GM21737 (cell line): ENCODE results near the gene ELK4.
A peak's percentile ranks its signal among the peaks of the same experiment; 100 is the strongest.

Experiments used
- ATAC-seq: cut with Tn5 transposase; IDR thresholded peaks from one replicate; pipeline ENCODE4 v1.9.1; 2021; ENCODE audit warnings: mild to moderate bottlenecking, moderate library complexity; ENCODE audit not compliant: unreplicated experiment

Gene ELK4

DNA sequence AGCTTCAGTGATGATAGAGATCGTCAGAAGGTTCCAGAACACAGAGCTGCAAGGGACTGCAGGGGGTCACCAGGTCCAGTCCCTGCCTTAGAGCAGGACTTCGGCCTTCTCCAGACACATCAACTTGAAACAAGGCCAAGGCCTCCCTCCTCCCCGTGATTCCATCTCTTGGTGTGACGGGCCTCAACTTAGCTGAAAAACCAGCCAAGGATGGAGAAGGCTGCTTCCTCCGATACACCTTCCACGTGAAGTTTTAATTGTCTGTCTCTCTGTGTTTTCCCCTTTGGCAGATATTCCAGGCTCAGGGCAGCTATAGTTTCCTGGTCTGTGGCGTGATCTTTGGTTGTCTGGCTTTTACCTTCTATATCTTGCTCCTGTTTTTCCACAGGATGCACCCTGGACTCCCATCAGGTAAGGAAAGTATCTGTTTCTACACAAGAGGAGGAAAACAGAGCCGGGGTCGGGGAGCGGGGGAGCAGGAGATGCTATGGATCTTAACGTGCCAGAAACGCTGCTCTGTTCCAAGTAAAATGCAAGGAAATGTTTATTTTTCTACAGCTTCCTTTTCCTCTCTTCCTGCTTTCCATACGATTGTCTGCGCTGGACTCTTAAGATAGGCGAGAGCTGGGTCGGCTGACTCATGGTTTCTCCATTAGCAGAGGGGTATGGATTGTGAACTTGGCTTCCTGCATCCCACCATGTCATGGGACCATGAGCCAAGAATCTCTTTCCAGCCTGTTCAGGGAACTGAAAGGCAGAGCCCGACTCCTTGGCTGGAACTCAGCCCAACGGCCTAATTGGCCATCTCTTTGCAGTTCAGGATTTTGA lies 32.8 kb downstream of the ELK4 start:
- ATAC-seq = no peak

DNA sequence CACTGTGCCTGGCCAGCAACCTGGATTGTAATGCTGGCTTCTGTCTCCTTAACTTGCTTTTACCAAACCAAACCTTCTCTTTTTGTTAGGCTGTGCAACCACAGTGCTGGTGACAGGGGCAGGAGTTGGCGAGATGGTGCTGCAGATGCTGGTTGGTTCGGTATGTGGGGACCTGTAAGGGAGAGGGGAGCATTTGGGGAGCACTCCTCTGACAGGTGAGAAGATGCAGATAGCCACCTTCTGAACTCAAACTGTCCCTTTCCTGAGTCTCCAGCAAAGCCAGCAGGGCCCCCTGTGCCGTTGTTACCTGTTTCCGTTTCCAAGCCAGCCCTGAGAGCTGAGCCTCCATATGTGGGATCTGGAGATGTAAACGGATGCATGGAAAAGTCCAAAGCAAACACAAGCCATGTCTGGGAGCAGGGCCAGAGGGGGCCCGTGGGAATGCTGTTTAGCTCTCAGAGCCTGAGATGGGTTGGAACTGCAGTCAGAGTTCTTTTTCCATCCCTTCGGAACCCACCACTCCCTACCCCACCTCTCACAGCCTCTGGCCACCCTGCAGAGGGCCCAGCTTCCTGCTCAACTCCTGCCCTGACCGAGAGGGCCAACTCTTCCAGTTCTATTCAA lies 34.0 kb downstream of the ELK4 start:
- ATAC-seq = no peak

DNA sequence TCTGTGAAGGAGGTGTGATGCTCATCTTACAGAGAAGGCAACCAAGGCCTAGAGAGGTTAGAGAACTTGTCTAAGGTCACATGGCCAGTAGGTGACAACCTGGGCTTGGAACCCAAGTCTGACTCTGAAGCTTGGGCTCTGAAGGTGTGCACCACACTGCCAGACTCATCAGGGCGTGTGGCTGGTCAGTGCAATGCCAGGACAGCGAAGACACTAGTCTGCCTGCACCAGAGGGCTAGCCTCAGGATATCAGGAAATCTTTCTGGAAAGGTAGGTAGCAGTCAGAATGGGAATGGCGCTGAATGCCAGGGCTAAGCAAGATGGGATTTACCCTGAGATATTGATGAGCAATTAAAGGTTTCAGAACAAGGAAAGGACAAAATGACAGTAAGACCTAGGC lies 34.9 kb downstream of the ELK4 start:
- no peak for ATAC-seq

DNA sequence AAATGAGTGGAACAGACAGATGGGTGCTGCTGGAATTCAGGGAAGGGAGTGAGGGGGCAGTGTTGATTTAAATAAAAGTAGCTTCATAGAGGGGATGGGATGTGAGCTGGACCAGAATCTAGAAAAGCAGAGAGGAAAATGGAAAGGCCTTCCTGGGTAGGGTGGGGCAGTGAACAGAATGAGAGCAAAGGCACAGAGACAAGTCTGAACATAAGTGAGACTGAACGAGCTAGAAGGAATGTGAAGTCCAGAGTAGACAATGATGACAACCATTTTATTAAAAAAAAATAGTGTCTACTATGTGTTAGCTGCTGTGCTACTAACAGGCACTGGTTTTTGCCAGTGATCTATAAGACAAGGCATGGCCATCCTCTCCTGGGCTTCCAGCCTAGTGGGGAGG lies 36.0 kb downstream of the ELK4 start:
- no peak for ATAC-seq

DNA sequence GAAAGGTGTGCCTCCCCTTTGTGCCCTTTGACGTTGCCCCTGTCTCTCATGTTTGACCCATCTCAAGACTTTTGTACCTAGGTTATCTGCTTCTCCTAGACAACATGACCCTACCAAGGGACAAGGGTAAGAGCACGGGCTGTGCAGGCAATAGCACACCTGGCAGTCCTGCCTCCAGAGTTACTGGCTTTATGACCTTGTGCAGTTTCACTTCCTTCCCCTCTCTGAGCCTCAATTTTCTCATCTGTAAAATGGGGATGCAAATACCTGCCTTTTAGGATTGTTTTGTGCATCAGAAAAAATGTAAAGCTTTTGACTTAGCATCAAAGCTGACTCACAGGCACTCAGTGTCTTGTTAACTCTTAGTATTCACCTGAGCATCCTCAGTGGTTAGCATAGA lies 36.4 kb downstream of the ELK4 start:
- no peak for ATAC-seq

DNA sequence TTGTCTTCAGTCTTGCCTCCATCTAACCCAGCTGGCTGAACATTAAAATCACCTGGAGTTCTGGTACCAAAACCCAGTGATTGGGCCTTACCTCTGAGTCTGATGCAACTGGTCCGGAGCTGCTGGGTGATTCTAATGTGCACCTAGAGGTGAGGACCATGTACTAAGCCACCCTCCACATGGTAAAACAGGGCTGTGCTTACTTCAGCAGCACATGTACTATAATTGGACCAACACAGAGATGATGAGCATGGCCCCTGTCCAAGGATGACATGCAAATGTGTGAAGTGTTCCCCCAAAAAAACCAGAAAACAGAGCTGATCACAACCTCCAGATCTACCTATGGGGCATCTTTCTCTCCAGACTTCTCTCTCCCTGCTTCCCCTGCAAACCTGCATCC lies 37.0 kb downstream of the ELK4 start:
- no peak for ATAC-seq

DNA sequence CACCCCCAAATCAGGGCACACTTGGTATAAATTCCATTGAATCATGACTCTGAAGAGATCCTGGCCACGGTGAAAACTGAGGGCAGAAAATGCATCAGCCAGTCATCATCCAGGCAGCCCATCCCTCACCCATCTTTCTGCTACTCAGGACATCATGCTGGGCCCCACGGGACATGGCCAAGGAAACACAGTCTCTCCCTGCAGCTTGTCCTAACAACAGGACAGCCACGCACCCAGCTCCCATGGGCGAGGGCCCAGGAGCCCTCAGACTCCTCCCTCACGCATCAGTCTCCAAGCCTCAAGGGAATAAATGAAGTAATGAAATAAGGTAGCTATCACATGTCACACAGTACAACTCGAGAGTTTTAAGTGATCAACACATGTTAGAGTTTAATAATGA lies 37.8 kb downstream of the ELK4 start:
- ATAC-seq = no peak

DNA sequence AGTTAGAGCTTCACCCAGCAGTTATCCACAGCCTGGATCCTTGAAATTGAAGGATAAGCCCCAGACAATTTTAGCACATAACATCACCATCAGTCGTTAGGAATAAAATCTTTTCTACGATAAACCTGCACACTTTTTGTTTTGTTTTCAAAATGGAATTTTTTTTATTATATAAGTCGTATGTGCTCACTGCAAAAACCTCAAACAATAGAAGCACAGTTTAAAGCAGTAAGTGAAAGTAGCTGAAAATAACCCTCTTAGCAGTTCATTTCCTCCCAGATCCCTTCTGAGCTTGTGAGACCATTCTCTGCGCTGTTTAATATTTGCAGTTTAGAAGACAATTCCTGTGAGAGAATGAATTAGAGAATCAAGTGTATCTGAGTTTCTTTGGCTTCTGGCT lies 38.3 kb downstream of the ELK4 start:
- peak; percentile 42 for ATAC-seq

DNA sequence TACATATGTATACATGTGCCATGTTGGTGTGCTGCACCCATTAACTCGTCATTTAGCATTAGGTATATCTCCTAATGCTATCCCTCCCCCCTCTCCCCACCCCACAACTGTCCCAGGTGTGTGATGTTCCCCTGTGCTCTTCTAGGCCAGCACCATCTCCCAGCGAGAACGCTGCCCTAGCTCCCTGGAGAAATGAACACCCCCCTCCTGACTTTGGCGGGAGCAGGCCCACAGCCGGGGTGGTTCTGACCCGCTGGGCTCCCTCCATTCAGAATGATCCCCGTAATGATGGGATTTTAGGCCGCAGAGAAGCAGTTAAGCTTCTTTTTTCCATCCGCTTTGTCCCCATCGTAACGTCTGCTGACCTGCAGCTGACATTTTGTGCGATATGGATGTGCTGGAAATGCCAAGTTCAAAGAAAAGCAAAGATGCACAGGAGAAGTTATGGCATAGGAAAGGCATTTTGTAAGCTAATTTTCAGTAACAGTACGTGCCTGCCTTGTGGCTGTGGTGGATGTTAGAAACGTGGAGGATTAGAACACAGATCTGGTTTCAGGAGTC lies 39.3 kb downstream of the ELK4 start:
- ATAC-seq = no peak

DNA sequence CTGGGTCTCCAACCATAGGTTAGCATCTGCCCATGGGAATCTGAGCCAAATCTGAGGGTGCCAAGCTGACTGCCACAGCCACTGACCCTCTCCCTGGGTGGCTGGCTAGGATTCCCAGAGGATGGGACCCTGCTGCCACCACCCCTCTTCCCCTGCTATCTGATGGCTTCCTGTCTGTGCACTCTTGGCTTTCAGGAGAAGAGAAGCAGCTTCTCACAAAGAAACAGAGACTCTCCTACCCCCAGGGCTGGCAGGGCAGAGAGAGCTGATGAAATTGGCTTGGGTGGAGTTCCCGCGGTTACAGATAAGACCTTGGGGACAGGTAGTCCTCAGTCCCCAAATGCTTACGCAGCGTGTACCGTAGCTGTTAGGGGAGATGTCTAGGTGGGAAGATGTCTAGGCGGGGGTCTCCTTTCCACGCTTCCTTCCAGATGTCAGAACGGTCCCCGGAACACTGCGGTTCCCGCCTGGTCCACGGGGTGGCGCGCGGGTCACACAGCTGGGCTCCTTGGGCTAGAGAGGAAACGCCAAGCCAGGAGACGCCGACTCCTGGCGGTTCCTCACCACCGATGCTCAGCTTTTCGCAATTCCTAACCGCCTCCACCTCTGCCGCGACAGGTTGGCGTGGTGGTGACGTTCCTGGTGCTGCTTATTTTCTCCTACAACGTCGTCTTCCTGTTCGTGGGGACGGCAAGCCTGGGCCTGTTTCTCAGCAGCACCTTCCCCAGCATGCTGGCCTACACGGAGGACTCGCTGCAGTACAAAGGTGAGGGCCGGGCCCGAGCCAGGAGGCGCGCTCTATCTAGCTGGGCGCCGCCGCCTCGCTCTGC lies 40.1 kb downstream of the ELK4 start:
- peak; percentile 70 for ATAC-seq

DNA sequence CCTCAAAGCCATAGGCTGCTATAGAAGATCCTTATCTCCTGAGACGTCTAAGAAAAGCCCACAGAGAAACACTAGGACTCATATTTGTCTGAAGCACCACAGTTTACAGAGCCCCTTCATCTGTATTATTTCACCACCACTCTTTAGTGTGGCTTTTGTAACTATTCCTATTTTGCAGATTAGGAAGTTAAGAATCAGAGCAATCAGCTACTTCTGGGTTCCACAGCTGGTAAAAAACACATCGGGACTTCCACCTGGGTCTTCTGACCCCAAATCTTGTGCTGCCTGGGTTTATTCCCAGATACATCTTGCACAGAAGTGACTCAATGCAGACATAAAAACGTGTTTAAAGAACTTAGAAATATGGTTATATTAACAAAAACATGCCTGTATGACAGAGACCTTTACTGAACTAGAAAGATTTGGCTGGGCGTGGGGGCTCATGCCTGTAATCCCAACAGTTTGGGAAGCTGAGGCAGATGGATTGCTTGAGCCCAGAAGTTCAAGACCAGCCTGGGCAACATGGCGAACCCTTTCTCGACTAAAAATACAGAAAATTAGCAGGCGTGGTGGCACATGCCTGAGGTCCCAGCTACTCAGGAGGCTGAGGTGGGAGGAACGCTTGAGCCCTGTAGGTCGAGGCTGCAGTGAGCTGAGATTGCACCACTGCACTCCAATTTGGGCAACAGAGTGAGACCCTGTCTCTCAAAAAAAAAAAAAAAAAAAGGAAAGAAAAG lies 40.9 kb downstream of the ELK4 start:
- ATAC-seq = no peak

DNA sequence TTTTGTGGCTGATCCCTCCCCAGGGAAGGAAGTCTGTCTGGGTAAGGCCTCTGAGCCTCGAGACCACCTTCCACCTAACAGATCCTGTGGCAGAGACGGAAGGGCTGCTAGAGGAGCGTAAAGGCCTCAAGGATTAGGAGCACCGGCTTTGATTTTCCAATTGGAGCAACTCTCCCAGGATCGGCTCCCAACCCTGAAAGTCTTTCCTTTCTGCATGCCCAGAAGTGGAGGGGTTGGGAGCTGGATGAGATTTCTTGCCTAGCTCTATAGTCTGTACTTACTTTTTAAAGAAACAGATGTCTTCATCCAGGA lies 41.4 kb downstream of the ELK4 start:
- no peak for ATAC-seq

DNA sequence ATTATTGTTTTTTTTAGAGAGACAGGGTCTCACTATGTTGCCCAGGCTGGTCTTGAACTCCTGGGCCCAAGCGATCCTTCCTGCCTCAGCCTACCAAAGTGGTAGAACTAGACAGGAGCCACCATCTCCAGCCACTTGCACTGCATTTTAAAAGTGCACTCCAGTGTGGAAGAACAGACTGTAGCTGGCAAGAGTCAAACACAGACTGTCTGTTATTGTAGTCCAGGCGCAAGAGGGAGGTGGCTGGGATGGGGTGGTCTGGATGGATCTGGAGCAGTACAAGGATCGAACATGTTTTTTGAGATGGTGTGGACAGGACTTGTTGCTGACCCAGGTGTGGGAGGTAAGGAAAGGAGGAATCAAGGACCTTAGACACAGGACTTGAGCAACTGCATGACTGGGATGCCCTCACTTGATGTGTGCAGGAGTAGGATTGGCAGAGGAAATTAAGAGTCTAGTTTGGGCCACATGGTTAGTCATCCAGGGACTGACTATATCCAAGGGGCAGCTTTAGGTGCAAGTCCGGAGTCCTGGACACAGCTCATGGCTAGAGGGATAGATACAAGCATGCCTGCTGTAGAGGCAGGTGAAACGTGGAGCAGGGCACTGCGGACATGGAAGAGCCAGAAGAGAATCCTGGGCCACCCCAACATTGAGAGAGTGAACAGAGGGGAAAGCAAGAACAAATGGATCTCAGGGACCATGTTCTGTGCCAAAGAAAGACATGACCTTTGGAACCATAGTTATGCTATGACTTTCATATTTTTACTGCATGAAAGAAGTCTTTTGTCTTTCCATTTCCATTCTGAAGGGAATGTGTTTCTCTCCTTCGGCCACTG lies 42.0 kb downstream of the ELK4 start:
- ATAC-seq = no peak

DNA sequence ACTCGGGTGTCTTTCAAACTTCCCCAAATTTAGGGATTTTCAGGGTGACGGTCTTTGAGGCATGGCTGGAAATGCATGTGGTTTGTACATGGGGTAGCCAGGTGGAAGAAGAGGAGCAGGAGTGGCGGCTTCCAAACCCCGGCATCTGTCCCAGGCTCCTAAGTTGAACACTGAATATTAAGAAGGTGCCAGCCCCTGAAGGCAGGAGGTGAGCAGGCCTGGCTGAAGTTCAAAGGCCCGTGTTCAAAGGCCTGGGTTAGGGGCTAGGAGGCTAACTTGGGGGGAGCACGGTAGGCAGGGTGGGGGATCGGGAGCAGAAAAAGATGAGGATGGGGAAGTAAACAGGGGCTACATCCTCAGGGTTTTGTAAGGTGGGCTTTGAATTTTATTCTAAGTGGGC lies 42.8 kb downstream of the ELK4 start:
- ATAC-seq = no peak

DNA sequence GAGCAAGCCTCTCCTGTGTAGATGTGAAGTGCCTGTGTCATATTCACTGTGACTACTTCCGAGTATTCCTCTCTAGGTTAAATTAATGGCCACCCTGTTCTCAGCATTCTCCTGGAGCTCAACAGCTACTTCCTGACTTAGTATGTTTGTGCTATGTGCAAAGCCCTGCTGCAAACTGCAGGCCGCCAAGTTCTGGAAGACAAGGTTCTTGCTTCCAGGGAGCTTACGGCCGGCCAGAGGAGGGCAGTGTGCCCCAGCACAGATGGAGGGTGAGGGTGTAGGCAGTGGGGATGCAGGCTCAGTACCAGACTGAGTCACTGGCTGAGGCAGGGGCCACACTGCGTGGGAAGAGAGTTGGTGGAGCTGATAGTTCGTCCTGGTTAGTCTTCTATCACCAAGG lies 43.2 kb downstream of the ELK4 start:
- ATAC-seq = no peak

DNA sequence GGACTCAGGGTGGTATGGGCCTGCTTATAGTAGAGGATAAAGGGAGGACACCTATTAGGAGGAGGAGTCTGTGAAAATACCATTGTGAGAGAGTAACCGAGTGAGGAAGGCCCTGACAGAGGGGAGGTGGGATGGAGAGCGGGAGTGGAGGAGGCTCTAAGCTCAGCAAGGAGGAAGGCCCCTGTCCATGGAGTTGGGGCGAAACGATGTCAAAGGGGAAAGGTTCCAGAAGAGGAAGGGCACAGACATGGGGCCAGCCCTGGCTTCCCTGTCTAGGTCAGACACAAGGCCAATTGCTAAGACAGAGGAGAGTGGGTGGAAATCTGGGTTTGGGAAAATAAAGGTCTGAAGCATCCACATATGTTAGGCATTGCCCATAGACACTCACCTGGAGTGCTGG lies 44.2 kb downstream of the ELK4 start:
- ATAC-seq = no peak

DNA sequence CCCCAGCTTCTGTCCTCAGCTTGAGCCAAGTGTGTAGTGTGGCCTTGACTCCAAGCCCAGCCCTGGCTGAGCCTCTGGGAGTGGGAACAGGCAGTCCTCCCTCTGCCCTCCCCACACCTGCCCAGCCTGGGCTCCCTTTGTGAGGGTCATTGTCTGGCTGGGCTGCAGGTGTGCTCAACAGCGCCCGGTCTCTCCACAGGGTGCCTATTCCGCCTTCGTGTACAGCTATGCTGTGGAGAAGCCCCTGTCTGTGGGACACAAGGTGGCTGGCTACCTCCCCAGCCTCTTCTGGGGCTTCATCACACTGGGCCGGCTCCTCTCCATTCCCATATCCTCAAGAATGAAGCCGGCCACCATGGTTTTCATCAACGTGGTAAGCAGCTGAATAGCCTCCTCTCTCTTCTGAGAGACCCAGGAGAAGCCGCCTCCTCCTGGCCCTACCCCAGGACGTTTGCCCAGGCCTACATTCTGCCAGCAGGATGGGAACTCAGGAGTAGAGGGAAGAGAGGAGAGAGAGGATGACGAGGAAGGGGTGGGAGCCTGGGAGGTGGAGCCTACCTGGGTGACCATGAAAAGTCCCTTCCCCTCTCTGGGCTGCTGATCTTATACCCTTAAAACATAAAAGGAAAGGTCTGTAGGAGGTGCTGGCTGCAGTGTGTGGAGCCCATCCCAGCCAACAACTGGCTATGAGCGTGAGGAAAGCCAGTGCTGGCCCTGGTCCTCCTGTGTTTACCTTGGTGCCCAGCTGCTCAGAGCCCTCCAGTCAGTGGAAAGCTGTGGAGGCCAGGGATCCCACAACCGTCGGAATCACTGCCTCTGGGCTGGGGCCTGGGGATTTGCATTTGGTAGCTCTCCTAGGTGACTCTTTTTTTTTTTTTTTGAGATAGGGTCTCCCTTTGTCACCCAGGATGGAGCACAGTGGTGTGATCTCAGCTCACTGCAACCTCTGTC lies 45.7 kb downstream of the ELK4 start:
- ATAC-seq = no peak

DNA sequence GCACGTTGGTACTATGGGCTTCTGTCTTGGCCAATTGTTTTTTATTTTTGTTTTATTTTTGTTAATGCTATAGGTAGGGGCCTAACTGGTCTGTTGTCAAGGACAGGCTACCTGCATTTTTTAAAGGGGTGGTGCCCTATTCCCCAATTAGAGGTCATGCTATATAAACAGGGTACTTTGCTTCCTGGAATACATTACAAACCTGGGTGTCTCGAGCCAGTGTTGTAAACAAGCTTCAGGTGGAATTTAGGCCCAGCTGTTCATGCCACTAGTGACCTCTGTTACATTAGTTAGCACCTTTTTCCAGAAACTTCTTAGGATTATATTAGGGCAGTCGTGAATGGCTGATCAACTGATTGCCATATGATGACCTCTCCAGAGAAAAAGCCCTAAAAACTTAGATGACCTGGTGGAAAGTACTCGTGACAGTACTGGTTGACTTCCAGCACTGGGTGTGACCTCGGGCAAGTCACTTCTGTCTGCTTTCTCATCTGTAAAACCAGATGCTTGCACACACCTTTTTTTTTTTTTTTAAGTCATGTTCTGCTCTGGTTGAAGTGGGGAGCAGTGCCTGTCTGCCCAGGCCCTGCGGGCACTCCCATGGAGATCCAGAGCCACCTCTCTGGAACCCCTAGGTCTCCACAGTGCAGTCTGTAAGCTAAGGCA lies 46.5 kb downstream of the ELK4 start:
- ATAC-seq = no peak
